Neural cell (in vitro differentiated cells): ENCODE data around the gene MED16. TPM values are rescaled to one million over a fixed set of nuclear protein-coding genes. Genes with fewer than 3 reads are reported as not detected.

Experiments
- H2AFZ ChIP-seq: fragments of 200-600, 300-800 bp; sonication (generic), shearing (Covaris generic); 2 replicates; pipeline ENCODE4 v1.6.0; 2014; ENCODE audit warnings: low read depth, mild to moderate bottlenecking, antibody characterized with exemption, low read length, moderate library complexity
- H3F3A ChIP-seq: fragments of 200-600 bp; shearing (Covaris generic); 2 replicates; pipeline ENCODE4 v1.6.1; 2016; ENCODE audit warnings: mild to moderate bottlenecking, moderate library complexity, mixed read lengths, antibody characterized with exemption, low read length; ENCODE audit not compliant: insufficient read depth, poor library complexity, severe bottlenecking
- H3K27ac ChIP-seq: fragments of 200-600, 300-800 bp; sonication (generic), shearing (Covaris generic); 2 replicates; pipeline ENCODE4 v1.5.1; 2014; ENCODE audit warnings: mild to moderate bottlenecking, low read length, moderate library complexity
- H3K27me3 ChIP-seq: fragments of 300-800, 200-600 bp; sonication (generic), shearing (Covaris generic); 2 replicates; pipeline ENCODE4 v1.6.0; 2014; ENCODE audit warnings: mild to moderate bottlenecking, low read depth, low read length, moderate library complexity; ENCODE audit not compliant: insufficient read depth
- H3K36me3 ChIP-seq: fragments of 300-800, 200-600 bp; sonication (generic), shearing (Covaris generic); 2 replicates; pipeline ENCODE4 v1.5.1; 2014; ENCODE audit warnings: mild to moderate bottlenecking, antibody characterized with exemption, low read length, moderate library complexity; ENCODE audit not compliant: insufficient read depth
- H3K4me2 ChIP-seq: fragments of 300-800, 200-600 bp; sonication (generic), shearing (Covaris generic); 2 replicates; pipeline ENCODE4 v1.6.0; 2014; ENCODE audit warnings: mild to moderate bottlenecking, low read length
- H3K4me3 ChIP-seq: fragments of 300-800, 200-600 bp; sonication (generic), shearing (Covaris generic); 2 replicates; pipeline ENCODE4 v1.5.1; 2014; ENCODE audit warnings: mild to moderate bottlenecking, low read length, moderate library complexity
- H3K79me2 ChIP-seq: fragments of 200-600 bp; shearing (Covaris generic); replicated peaks from 2 replicates; pipeline ENCODE4 v1.6.0; 2014; ENCODE audit warnings: mild to moderate bottlenecking, low read length, moderate library complexity; ENCODE audit not compliant: insufficient read depth
- H3K9ac ChIP-seq: fragments of 300-800, 200-600 bp; sonication (generic), shearing (Covaris generic); 2 replicates; pipeline ENCODE4 v1.6.1; 2016; ENCODE audit warnings: mild to moderate bottlenecking, low read length, mixed read lengths
- H3K9me2 ChIP-seq: fragments of 200-600 bp; shearing (Covaris generic); 2 replicates; pipeline ENCODE4 v1.6.1; 2016; ENCODE audit warnings: mild to moderate bottlenecking, low read length, mixed read lengths; ENCODE audit not compliant: insufficient read depth
- H3K9me3 ChIP-seq: fragments of 200-600, 300-800 bp; sonication (generic), shearing (Covaris generic); 2 replicates; pipeline ENCODE4 v1.6.1; 2016; ENCODE audit warnings: mild to moderate bottlenecking, mixed run types, low read length, moderate library complexity, mixed read lengths
- H4K20me1 ChIP-seq: fragments of 200-600 bp; shearing (Covaris generic); 2 replicates; pipeline ENCODE4 v1.6.1; 2016; ENCODE audit warnings: mild to moderate bottlenecking, mixed run types; ENCODE audit not compliant: insufficient read depth
- EP300 ChIP-seq: fragments of 450-650 bp; conservative IDR thresholded peaks from 2 replicates; pipeline ENCODE4 v1.6.1; 2014; ENCODE audit warnings: antibody characterized with exemption, mild to moderate bottlenecking, moderate library complexity; ENCODE audit not compliant: poor library complexity, severe bottlenecking
- EZH2 ChIP-seq: fragments of 200-600, 300-800 bp; shearing (Covaris generic), sonication (generic); IDR thresholded peaks from 2 replicates; pipeline ENCODE4 v1.6.1; 2014; ENCODE audit warnings: antibody characterized with exemption, low read length, borderline replicate concordance, mild to moderate bottlenecking; ENCODE audit not compliant: insufficient read depth, poor library complexity, severe bottlenecking
- MXI1 ChIP-seq: fragments of 450-650 bp; conservative IDR thresholded peaks from 2 replicates; pipeline ENCODE4 v1.6.1; 2014; ENCODE audit warnings: antibody characterized with exemption, mild to moderate bottlenecking; ENCODE audit not compliant: poor library complexity, severe bottlenecking
- POLR2AphosphoS5 ChIP-seq: IDR thresholded peaks from 2 replicates; pipeline ENCODE4 v1.6.1; 2012
- RAD21 ChIP-seq: fragments of 450-650 bp; conservative IDR thresholded peaks from 2 replicates; pipeline ENCODE4 v1.6.1; 2014; ENCODE audit warnings: antibody characterized with exemption, mild to moderate bottlenecking, moderate library complexity
- SMC3 ChIP-seq: fragments of 450-650 bp; conservative IDR thresholded peaks from 2 replicates; pipeline ENCODE4 v1.6.1; 2014; ENCODE audit warnings: antibody characterized with exemption, mild to moderate bottlenecking, moderate library complexity; ENCODE audit not compliant: poor library complexity
- TAF1 ChIP-seq: IDR thresholded peaks from 2 replicates; pipeline ENCODE4 v1.6.1; 2012; ENCODE audit warnings: low read depth
- polyA plus RNA-seq: library from polyadenylated mRNA; depleted of rRNA; stranded (reverse); fragments of >200 nt; gene quantifications from 2 replicates; pipeline ENCODE4 v1.2.3, GENCODE V29; 2014
- TF ChIP-seq, protein P1 (sequence below): IDR thresholded peaks from 2 replicates; pipeline ENCODE4 v1.6.1; 2012; ENCODE audit warnings: borderline replicate concordance
- TF ChIP-seq, protein P2 (sequence below): fragments of 450-650 bp; IDR thresholded peaks from 2 replicates; pipeline ENCODE4 v1.5.1; 2014; ENCODE audit warnings: antibody characterized with exemption, mild to moderate bottlenecking, moderate library complexity; ENCODE audit not compliant: poor library complexity, severe bottlenecking

The MED16 gene
- polyA plus RNA-seq, 1 donor from 2014 or later, result 13.3 TPM

DNA sequence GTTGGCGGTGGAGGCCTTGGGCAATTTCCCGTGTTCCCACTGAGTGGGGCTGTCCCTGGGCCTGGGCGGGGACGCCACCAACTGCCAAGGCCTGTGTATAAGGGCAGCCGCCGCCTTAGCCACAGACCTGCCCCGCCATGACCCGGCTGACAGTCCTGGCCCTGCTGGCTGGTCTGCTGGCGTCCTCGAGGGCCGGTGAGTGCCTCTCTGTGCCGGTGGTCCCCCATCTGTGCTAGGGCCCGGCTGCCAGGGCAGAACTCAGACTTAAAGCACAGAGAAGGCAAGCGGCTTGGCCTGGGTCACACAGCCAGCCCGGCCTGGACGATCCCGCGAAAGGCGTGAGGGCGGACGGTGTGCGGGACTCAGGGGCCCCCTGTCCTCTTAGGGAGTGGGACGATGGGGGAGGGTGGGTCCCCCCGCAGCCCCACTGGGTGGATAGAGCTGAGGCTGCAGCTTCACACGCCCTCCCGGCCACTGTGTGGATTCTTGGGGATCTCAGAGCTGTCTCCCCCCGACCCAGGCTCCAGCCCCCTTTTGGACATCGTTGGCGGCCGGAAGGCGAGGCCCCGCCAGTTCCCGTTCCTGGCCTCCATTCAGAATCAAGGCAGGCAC is 65.2 kb downstream of the MED16 start, which contains the start of gene AZU1:
AZU1 (plus strand) TSS at position 128 of the 612 bp plus-strand sequence; CDS start at position 138, 10 bp downstream.
- H3K4me2 ChIP-seq, result no peak within 1 kb of the TSS
- H2AFZ ChIP-seq, result no peak within 1 kb of the TSS
- no peaks in the 10 kb centered on the region for H3K36me3 ChIP-seq
- H3K27me3 ChIP-seq, result no peaks in the 10 kb centered on the region
- H4K20me1 ChIP-seq, result no peaks in the 10 kb centered on the region
- TF ChIP-seq TAF1, result no peak
- H3K9me2 ChIP-seq, result no peaks in the 10 kb centered on the region
- H3K9me3 ChIP-seq, result no peaks in the 10 kb centered on the region
- no peak within 1 kb of the TSS for H3K9ac ChIP-seq
- no peak within 1 kb of the TSS for H3K4me3 ChIP-seq
- peaks cover 1% of the 10 kb centered on the region for H3K79me2 ChIP-seq
- no peaks in the 10 kb centered on the region for H3F3A ChIP-seq
- no peak within 1 kb of the TSS for H3K27ac ChIP-seq

DNA sequence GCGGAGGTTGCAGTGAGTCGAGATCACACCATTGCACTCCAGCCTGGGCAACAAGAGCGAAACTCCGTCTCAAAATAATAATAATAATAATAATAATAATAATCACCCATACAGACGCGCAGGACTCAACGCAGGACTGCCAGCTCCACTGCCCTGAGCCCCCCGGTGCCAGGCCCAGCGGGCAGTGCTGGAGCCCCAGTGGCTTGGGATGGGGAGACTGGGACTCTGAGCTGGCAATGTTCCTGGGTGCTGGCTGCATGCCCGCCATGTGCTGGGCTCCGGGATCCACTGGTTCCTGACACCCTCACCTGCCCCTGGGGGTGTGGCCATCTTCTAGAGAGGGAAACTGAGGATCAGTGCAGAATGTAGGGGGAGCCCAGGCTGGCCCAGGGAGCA is 65.7 kb downstream of the MED16 start:
- Histone ChIP-seq H3K36me3 (no peaks in the 10 kb centered on the region), H3K4me2 (no peak overlapping the region), H3K9me2 (no peaks in the 10 kb centered on the region), H2AFZ (no peak overlapping the region), H3K9ac (no peak overlapping the region), H3K27ac (no peak overlapping the region), H3K4me3 (no peak overlapping the region), H3K27me3 (no peaks in the 10 kb centered on the region), H4K20me1 (no peaks in the 10 kb centered on the region), H3K79me2 (peaks cover 6% of the 10 kb centered on the region), H3K9me3 (no peaks in the 10 kb centered on the region), H3F3A (no peaks in the 10 kb centered on the region)
- no peak for TF ChIP-seq SMC3
- no peak for TF ChIP-seq EZH2
- TF ChIP-seq RAD21, result no peak
- no peak for TF ChIP-seq POLR2AphosphoS5
- TF ChIP-seq TAF1, result no peak
- TF ChIP-seq MXI1, result no peak
- TF ChIP-seq, protein P1, sequence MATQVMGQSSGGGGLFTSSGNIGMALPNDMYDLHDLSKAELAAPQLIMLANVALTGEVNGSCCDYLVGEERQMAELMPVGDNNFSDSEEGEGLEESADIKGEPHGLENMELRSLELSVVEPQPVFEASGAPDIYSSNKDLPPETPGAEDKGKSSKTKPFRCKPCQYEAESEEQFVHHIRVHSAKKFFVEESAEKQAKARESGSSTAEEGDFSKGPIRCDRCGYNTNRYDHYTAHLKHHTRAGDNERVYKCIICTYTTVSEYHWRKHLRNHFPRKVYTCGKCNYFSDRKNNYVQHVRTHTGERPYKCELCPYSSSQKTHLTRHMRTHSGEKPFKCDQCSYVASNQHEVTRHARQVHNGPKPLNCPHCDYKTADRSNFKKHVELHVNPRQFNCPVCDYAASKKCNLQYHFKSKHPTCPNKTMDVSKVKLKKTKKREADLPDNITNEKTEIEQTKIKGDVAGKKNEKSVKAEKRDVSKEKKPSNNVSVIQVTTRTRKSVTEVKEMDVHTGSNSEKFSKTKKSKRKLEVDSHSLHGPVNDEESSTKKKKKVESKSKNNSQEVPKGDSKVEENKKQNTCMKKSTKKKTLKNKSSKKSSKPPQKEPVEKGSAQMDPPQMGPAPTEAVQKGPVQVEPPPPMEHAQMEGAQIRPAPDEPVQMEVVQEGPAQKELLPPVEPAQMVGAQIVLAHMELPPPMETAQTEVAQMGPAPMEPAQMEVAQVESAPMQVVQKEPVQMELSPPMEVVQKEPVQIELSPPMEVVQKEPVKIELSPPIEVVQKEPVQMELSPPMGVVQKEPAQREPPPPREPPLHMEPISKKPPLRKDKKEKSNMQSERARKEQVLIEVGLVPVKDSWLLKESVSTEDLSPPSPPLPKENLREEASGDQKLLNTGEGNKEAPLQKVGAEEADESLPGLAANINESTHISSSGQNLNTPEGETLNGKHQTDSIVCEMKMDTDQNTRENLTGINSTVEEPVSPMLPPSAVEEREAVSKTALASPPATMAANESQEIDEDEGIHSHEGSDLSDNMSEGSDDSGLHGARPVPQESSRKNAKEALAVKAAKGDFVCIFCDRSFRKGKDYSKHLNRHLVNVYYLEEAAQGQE, result no peak
- TF ChIP-seq, protein P2, sequence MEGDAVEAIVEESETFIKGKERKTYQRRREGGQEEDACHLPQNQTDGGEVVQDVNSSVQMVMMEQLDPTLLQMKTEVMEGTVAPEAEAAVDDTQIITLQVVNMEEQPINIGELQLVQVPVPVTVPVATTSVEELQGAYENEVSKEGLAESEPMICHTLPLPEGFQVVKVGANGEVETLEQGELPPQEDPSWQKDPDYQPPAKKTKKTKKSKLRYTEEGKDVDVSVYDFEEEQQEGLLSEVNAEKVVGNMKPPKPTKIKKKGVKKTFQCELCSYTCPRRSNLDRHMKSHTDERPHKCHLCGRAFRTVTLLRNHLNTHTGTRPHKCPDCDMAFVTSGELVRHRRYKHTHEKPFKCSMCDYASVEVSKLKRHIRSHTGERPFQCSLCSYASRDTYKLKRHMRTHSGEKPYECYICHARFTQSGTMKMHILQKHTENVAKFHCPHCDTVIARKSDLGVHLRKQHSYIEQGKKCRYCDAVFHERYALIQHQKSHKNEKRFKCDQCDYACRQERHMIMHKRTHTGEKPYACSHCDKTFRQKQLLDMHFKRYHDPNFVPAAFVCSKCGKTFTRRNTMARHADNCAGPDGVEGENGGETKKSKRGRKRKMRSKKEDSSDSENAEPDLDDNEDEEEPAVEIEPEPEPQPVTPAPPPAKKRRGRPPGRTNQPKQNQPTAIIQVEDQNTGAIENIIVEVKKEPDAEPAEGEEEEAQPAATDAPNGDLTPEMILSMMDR, result no peak
- no peak for TF ChIP-seq EP300
